Choroid plexus epithelial cell (primary cell): ENCODE results near the gene FAM163A.

Experiments used
- DNase-seq: peaks from one replicate; pipeline ENCODE4 v3.0.0-alpha.2; 2010; ENCODE audit warnings: low read depth
- H3K4me3 ChIP-seq: 2 replicates; pipeline ENCODE4 v1.5.1; 2011; ENCODE audit warnings: low read depth, mild to moderate bottlenecking, control low read depth, low read length, moderate library complexity
- TF ChIP-seq, protein P1 (sequence below): conservative IDR thresholded peaks from 2 replicates; pipeline ENCODE4 v1.5.1; 2011; ENCODE audit warnings: low read depth, mild to moderate bottlenecking, control low read depth, inconsistent platforms, low read length, moderate library complexity

Gene FAM163A

DNA sequence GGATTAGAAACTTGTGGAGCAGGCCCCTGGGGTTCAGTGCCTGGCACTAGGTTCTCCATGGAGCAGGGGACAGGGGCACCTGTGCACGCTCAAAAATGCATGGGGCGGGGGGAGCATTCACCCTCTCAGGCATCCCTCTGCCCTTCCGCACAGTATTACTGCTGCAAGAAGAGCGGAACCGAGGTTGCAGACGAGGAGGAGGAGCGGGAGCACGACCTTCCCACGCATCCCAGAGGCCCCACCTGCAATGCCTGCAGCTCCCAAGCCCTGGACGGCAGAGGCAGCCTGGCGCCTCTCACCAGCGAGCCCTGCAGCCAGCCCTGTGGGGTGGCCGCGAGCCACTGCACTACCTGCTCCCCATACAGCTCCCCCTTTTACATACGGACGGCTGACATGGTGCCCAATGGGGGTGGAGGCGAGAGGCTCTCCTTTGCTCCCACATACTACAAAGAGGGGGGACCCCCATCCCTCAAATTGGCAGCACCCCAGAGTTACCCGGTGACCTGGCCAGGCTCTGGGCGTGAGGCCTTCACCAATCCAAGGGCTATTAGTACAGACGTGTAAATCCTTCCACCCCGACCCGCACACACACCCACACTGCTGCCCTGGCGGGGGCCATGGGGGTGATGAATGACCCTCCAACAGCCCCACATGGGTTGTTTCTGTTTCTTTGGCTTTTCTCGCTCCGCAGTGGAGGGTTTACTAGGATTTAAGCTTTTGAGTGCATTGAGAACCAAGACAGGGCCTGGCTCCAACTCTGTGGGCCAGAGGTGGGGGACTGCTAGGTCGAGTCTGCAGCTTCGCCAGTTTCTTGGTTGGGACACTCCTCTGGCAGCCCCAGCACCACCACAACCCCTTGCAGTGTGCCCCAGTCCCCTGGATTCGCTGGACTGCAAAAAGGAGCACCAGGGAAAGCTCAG, 70.8 kb downstream of the FAM163A start:
- TF ChIP-seq, protein P1, sequence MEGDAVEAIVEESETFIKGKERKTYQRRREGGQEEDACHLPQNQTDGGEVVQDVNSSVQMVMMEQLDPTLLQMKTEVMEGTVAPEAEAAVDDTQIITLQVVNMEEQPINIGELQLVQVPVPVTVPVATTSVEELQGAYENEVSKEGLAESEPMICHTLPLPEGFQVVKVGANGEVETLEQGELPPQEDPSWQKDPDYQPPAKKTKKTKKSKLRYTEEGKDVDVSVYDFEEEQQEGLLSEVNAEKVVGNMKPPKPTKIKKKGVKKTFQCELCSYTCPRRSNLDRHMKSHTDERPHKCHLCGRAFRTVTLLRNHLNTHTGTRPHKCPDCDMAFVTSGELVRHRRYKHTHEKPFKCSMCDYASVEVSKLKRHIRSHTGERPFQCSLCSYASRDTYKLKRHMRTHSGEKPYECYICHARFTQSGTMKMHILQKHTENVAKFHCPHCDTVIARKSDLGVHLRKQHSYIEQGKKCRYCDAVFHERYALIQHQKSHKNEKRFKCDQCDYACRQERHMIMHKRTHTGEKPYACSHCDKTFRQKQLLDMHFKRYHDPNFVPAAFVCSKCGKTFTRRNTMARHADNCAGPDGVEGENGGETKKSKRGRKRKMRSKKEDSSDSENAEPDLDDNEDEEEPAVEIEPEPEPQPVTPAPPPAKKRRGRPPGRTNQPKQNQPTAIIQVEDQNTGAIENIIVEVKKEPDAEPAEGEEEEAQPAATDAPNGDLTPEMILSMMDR = no peak
- H3K4me3 ChIP-seq = no peak overlapping the region
- no peak for DNase-seq

DNA sequence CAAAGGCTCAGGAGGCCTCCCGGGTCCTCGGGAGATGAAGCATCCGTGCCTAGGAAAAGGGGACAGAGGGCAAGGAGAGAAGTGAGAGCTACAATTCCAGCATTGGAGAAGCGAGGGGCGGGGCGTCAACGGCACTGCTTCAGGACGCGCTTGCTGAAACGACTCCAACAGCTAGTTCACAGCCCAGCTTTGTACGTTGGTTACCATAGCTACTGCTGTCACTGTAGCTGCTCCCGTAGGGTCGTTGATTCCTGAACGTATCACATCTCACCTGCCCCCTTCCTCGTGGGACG, 71.4 kb downstream of the FAM163A start:
- DNase-seq = no peak
- H3K4me3 ChIP-seq = peak overlapping the region; percentile 54
- TF ChIP-seq, protein P1 = no peak

DNA sequence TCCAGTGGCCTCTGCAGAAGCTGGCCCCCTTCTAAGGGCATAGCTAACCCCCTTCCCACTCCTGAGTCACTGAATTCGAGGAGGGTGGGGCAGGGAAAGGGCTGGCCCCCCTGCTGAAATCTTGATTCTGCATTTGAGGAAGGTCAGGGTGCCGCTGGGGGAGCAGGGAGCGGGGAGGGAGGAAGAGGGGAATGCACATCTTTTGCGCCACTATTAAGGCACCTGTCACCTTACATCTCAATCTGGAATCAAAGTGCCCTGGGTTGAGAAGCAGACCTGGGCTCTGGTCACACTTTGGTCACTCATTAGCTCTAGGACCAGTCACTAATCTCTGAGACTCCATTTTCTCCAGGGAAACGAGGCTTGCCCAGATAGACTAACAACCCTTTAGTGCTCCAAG, 72.5 kb downstream of the FAM163A start:
- no peak for DNase-seq
- H3K4me3 ChIP-seq = no peak overlapping the region
- TF ChIP-seq, protein P1 = no peak

DNA sequence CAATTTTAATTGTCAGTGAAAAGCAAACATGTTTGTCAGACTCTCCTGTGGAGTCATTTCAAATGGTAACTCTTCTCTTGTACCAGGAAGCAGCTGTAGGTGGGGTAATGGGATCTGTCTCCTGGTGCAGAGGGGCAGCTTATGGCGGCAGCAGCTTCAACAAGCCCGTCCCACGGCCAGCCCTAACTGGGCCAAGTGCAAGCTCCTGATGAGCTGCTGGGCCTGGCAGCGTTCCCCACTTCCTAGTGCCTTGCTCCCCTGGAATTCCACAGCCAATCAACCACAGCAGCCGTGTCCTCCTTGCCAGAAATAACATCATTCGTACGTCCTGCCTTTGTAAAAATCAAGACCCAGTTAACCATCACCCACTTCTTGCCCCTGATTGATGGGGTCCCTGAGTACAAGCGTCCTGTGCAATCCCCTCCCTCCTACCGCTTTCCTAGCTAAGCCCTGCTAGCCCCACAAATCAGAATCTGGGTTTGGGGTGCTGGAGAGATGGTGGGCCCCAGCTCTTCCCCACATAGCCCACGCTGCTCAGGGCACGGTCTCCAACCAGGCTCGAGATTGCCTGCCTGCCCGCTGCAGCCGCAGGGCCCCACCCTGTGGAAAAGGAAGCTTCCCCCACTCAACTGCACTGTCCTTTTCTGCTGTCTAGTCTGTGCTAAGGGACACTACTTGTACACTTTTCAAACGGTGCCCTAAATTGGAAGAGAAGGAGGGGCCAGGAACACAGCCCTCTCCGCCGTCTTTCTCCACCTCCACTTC, 73.3 kb downstream of the FAM163A start:
- peak; percentile 36 for DNase-seq
- TF ChIP-seq, protein P1 = no peak
- H3K4me3 ChIP-seq = no peak overlapping the region

DNA sequence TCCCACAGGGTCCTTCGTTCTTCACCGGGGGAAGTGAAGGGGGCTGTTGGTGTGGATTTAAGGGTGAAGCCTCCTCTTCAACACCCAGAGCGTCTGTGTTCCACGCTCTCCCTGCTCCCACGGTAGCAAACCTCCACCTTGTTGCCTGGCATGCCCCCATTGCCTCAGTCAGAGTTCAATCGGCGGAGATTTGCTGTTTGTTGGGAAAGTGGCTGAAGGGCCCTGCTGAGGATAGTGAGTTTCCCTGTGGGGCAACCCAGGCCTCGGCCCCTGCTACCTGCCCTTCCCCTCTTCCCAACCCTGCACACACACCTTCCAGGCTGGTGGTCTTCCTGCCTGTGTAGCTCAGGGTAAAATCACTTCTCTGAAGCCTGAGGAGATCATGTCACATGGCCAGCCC, 74.0 kb downstream of the FAM163A start:
- no peak overlapping the region for H3K4me3 ChIP-seq
- TF ChIP-seq, protein P1 = no peak
- no peak for DNase-seq

DNA sequence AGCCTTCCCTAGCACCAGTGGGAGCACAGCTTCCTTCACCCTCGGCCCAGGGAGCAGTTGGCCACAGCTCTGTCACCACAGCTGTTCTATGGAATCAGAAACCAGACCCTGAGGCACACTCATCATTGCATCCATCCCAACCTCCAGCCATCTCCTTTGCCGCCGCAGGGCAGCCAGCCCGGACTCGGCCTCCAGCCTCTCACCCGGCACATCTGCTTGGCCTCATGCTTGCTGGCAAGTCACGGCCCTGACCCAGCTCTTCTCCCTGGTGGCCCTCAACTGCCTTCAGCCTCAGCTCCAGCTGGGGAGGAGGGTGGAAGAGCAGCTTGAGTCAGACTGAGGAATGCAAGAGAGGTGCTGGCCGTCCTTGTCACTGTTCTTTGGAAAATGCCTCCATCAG, 74.7 kb downstream of the FAM163A start:
- DNase-seq = peak; percentile 47
- TF ChIP-seq, protein P1 = no peak
- H3K4me3 ChIP-seq = no peak overlapping the region
